ENCODE measurements around the gene CLP1. TPM values are rescaled to one million over a fixed set of nuclear protein-coding genes. Genes with fewer than 3 reads are reported as not detected.

Gene CLP1
- total RNA-seq, 1 experiment from 2014 or later = 35.5 TPM

DNA sequence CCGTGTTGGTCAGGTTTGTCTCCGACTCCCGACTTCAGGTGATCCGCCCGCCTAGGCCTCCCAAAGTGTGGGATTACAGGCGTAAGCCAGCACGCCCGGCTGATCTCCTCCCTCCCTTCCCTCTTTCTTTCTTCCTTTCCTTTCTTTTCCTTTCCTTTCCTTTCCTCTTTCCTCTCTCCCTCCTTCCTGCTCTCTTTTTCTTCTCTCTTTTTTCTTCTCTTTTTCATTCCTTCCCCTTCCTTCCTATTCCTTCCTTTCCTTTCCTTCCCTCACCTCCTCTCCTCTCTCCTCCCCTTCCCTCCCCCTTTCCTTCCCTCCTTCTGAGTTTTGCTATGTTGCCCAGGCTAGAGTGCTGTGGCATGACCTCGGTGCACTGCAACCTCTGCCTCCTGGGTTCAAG, 6.4 kb downstream of the CLP1 start:
- H3K4me1 Mint-ChIP-seq = peaks cover 6% of the 10 kb centered on the region in 2 experiments
- no peak overlapping the region for H3K23ac ChIP-seq (ENCODE audit: insufficient read length, low read depth, low read length)
- H4K20me1 ChIP-seq (ENCODE audit: control insufficient read depth, insufficient read depth, insufficient read length) = no peaks in the 10 kb centered on the region
- peaks cover 0 to 3% of the 10 kb centered on the region in 2 experiments; a peak in 3 of 5 replicates for H3K9me3 Mint-ChIP-seq
- no peaks in the 10 kb centered on the region for H3K79me1 ChIP-seq (ENCODE audit: insufficient read depth, low read depth, low read length, poor library complexity, severe bottlenecking)
- H3K18ac ChIP-seq (ENCODE audit: insufficient read length, low read depth, low read length) = no peak overlapping the region
- no peak overlapping the region for H3T11ph ChIP-seq (ENCODE audit: low read length)
- no peaks in the 10 kb centered on the region for H3K27me3 Mint-ChIP-seq (ENCODE audit: low read depth)
- H4K8ac ChIP-seq (replicated peaks; ENCODE audit: insufficient read length, low read depth, low read length) = no peak overlapping the region
- peaks cover 20 to 32% (median 31%) of the 10 kb centered on the region in 3 experiments for H3K36me3 Mint-ChIP-seq (ENCODE audit: insufficient read depth in 1 of 3, low read depth in 3 of 3)
- H4K5ac ChIP-seq (ENCODE audit: insufficient read length, low read depth, low read length) = no peak overlapping the region
- H3K23me2 ChIP-seq (ENCODE audit: insufficient read length, low read depth, low read length, poor library complexity, severe bottlenecking) = peaks cover 6% of the 10 kb centered on the region
- no peaks in the 10 kb centered on the region for H3K4me1 ChIP-seq (ENCODE audit: insufficient read depth, low read length)
- no peak overlapping the region for H3K27ac ChIP-seq (ENCODE audit: insufficient read length, low read depth, low read length)
- H2BK5ac ChIP-seq (ENCODE audit: insufficient read length, low read length) = no peak overlapping the region
- H3K27me3 ChIP-seq (ENCODE audit: insufficient read depth, low read length) = no peaks in the 10 kb centered on the region
- no peak overlapping the region for H3K9ac ChIP-seq (ENCODE audit: extremely low read depth, insufficient read length, low read length)
- H2BK20ac ChIP-seq (ENCODE audit: low read depth, low read length, poor library complexity, severe bottlenecking) = no peak overlapping the region
- no peak overlapping the region for H3K27ac Mint-ChIP-seq
- peaks cover 2% of the 10 kb centered on the region; the same call in 1 of the 2 replicates for H3K79me2 ChIP-seq (ENCODE audit: insufficient read depth, low read length)
- H4K91ac ChIP-seq (ENCODE audit: insufficient read length, low read depth, low read length) = no peak overlapping the region
- no peak overlapping the region for H3K4ac ChIP-seq (ENCODE audit: low read depth, low read length)
- H3K4me2 ChIP-seq (ENCODE audit: insufficient read depth, insufficient read length, low read length) = no peak overlapping the region
- H2BK15ac ChIP-seq (ENCODE audit: low read depth, low read length) = no peak overlapping the region
- TF ChIP-seq, protein P1, sequence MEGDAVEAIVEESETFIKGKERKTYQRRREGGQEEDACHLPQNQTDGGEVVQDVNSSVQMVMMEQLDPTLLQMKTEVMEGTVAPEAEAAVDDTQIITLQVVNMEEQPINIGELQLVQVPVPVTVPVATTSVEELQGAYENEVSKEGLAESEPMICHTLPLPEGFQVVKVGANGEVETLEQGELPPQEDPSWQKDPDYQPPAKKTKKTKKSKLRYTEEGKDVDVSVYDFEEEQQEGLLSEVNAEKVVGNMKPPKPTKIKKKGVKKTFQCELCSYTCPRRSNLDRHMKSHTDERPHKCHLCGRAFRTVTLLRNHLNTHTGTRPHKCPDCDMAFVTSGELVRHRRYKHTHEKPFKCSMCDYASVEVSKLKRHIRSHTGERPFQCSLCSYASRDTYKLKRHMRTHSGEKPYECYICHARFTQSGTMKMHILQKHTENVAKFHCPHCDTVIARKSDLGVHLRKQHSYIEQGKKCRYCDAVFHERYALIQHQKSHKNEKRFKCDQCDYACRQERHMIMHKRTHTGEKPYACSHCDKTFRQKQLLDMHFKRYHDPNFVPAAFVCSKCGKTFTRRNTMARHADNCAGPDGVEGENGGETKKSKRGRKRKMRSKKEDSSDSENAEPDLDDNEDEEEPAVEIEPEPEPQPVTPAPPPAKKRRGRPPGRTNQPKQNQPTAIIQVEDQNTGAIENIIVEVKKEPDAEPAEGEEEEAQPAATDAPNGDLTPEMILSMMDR (conservative IDR thresholded peaks at IDR 0.05) = no peak
- H3K14ac ChIP-seq (ENCODE audit: insufficient read depth, low read length) = no peak overlapping the region
- no peak overlapping the region for H2BK120ac ChIP-seq (ENCODE audit: low read depth, low read length, poor library complexity, severe bottlenecking)
- no peaks in the 10 kb centered on the region for H3K9me3 ChIP-seq (ENCODE audit: control insufficient read depth, low read depth, low read length)
- DNase-seq = no peak
- H2AFZ ChIP-seq (ENCODE audit: low read length) = no peak overlapping the region
- WGBS (ENCODE audit: extremely low coverage, insufficient read length, low lambda C conversion rate) = no CpG with 5 or more reads among the region's 9 CpGs
- H2BK12ac ChIP-seq (ENCODE audit: insufficient read length, low read depth, low read length) = no peak overlapping the region
- no peak overlapping the region; a peak in 1 of 5 replicates for H3K4me3 Mint-ChIP-seq
- H2AK5ac ChIP-seq (ENCODE audit: insufficient read length, low read length) = no peak overlapping the region
- H3K56ac ChIP-seq (ENCODE audit: insufficient read length, low read depth, low read length) = no peak overlapping the region
